NCI-H1930 (cell line): Measurements from ENCODE around the gene CWC27.
"Not testable (repeated sequence)": the region's sequence is repeated elsewhere in the genome, so short reads cannot be mapped to it uniquely, and the experiment has no call there.

Source experiments
- DNase-seq, 2 experiments: peaks; one replicate each; lab custom pipeline; 2025; lab: John Stamatoyannopoulos, UW

CWC27 gene

DNA sequence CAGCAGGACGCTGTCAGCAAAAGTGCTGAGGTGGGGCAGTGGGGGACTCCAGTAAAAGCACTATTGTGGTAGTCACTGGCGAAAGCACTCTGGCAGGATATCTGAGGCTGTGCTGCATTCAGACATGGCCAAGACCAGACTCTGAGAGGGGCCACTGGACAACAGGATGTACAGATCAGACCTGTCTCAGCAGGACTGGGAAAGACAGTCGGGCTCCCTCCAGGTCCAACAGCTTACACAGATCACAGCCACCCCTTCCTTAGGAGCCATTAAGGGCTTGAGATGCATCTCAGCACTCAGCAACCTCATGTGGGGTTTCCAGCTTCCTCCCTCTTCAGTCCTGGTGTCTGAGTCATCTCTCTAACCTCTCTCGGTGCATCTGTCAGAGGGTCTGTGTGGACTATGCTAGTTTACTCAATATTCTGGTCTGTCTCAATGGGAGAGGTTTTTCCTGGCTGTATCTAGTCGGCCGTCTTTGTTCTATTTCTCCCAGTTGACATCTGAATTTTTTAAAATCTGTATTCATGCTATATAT lies 154.5 kb downstream of the CWC27 start:
- DNase-seq: no peak

- DNase-seq: no peak
Measured at GRCh38 chr5:64925123-64925522, 156.4 kb downstream of the CWC27 start.

DNA sequence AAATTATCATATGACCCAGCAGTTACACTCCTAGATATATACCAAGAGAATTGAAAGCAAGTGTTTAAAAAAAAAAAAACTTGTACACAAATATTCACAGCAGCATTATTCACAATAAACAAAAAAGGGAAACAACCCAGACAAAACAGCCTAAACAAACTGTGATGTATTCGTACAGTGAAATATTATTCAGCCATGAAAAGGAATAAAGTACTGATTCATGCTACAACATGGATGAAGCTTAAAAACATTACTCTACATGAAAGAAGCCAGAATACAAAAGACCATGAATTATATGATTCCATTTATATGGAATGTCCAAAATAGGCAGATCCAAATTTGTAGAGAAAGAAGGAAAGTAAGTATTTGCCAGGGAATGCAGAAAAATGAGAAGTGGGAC lies 161.1 kb downstream of the CWC27 start:
- DNase-seq: no peak

- no peak for DNase-seq
Measured at GRCh38 chr5:64930672-64931318, 162.1 kb downstream of the CWC27 start.

DNA sequence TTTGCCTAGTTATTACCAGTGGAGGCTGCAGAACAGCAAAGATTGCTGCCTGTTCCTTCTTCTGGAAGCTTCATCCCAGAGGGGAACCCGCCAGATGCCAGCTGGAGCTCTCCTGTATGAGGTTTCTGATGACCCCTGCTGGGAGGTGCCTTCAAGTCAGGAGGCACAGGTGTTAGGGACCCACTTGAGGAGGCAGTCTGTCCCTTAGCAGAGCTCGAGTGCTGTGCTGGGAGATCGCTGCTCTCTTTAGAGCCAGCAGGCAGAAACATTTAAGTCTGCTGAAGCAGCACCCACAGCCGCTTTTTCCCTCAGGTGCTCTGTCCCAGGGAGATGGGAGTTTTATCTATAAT lies 170.7 kb downstream of the CWC27 start:
- not testable (repeated sequence) for DNase-seq

DNA sequence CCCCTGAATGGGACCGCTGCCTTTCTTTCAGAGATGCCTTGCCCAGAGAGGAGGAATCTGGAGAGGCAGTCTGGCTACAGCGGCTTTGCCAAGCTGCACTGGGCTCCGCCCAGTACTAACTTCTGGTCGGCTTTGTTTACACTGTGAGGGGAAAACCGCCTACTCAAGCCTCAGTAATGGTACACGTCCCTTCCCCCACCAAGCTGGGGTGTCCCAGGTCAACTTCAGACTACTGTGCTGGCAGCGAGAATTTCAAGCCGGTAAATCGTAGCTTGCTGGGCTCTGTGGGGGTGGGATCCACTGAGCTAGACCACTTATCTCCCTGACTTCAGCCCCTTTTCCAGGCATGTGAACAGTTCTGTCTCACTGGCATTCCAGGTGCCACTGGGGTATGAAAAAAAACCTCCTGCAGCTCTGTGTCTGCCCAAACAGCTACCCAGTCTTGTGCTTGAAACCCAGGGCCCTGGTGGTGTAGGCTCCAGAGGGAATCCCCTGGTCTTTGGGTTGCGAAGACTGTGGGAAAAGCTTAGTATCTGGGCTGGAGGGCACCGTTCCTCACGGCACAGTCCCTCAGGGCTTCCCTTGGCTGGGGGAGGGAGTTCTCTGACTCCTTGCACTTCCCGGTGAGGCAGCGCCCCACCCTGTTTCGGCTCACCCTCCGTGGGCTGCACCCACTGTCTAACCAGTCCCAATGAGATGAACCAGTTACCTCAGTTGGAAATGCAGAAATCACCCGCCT lies 171.2 kb downstream of the CWC27 start:
- no peak for DNase-seq

DNA sequence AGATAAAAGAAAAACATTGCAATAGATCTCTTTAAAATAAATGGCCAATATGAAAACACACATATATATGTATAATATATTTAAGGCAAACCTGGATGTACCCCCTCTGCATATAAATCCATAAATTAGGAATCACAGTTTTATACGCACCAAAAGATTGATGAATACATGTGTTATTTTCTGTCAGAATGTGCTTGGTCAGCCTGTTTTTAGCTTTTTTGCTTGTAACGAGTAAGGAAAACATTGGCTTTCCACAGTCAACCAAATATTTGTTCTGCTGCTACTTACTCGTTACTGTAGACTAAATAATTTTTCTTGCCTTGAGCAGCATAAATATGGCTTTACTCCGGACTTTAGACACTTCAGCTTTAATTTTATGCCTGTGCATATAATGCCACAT lies 173.7 kb downstream of the CWC27 start:
- no peak for DNase-seq

- no peak for DNase-seq
Measured at GRCh38 chr5:64944868-64945267, 176.1 kb downstream of the CWC27 start.

- DNase-seq: no peak
Measured at GRCh38 chr5:64947031-64947430, 178.3 kb downstream of the CWC27 start.

DNA sequence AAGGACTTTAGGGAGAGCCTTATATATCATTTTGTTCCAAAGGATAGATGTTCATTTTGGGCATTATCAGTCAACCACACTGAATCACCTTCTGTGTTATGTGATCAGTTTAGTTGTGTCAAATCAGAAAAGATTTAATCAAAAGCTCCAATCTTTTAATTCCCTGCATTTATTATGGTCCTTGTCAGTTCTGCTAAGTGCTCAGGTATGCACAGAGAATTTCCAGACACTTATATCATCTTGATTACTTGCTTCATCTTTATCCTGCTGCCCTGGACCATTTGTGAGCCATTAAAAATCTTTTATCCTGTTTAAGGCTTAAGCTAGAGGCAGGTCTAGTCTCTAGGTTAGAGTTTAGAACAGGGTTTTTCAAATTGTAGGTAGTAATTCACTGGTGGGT lies 179.1 kb downstream of the CWC27 start:
- DNase-seq: no peak

GRCh38 chr5:64949331-64949730 lies 180.6 kb downstream of the CWC27 start:
- no peak for DNase-seq

DNA sequence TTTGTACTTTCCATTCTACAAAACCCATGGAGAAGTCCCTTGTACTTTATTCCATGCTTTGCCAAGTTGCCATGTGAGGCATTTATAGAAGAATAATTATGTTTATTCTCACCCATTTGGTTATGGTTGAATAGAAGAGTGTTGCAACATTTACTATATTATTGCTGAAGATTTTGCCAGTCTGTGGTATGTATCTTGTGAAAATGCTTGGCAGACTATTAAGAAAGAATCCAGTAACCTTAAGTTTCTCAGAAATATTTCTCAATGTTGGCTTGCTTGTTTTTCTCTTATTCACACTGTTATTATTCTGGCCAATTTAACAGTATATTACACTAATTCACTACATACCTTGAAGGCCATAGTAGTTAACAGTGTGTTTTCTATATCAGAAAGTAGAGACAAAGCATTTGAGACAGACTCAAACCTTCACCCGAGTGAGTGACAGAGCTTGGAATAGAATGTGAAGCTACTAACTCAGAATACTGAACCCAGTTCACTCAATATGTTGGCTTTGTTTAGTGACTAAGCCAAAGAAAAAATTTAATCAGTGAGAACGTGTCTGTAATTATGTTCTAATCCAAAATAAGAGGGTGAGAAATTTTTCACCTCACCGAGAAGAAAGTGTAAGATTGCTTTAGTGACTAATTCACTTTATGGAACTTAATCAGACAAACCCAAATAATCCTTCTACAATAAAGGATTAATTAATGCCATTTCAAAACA lies 184.4 kb downstream of the CWC27 start:
- DNase-seq: no peak

DNA sequence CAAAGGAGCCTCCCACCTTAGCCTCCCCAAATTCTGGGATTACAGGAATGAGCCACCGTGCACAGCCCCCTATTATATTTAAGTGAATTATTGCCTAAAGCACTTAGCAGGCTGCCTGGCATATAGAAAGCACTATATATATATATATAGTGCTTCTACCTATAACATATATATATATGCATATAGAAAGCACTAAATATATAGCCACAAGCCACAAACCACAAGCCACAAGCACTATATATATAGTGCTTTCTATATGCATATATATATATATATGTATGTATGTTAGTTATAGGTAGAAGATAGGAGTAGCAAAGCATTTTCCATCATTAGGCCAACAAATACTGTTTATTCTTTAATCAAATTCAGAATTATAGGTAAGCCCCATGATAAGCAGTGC lies 185.8 kb downstream of the CWC27 start:
- no peak for DNase-seq

DNA sequence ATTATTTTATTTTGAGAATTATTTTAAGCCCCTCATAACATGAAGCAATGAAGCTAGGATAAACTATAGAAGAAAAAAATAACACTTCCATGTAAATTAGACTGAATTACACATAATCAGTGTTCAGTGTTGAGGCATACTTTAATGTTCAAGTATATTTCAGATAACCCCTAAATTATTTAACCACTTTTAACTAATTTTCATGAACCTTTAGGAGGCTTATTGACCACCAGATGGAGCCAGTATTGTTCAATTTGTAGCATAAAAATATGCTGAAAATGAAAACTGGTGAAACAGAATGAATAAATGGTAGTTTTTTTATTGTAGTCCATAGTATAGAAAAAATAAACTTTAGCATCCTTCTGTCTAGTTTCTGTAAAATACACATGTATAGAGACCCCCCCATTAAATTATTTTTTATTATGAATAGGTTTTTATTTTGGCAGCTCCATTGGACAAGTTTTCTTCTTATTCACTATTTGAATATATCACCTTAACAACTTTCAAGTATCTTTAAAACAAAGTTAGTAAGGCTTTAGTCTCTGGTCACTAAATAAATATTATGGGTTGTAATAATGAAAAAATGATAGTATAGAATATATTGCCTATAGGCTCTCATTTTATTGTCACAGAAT lies 190.1 kb downstream of the CWC27 start:
- no peak for DNase-seq

- no peak for DNase-seq
Measured at GRCh38 chr5:64963278-64963677, 194.5 kb downstream of the CWC27 start.

DNA sequence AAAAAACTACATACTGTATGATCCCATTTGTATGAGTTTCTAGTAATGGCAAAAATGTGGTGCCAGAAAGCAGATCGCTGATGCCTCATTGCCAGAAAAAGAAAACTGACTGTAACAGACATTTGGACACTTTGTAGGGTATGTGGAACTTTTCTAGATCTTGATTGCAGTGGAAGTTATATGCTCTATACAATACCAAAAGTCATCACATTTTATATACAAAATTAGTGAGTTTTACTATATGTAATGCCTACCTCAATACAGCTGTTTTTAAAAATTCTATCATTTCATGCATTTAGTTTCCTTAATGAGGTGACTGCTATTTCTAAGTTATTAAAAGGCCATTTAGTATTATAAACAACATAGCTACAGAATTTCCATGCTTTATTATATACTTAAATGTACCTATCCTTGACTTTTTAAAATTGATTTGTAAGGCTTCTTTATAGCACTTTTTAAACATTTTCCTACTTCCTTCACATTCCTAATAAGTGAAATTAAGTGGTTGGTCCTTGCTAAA lies 199.9 kb downstream of the CWC27 start:
- no peak for DNase-seq

DNA sequence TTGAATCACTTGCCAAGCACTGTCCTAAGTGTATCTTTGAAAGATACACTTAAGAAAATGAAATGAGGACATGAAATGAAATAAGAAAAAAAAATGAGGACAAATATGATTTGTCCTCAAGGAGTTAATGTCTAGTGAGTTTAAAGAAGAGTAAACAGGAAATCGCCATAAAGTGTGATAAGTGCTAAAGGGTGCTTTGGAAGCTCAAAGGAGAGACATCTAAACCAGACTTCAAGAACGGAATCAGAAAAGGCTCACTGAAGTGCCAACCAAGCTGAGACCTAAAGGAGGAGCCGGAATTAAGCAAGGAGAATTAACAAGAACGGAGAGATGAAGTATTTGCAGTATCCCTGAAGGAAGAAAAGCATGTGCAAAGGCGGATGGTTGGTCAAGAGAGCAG lies 200.8 kb downstream of the CWC27 start:
- no peak for DNase-seq

DNA sequence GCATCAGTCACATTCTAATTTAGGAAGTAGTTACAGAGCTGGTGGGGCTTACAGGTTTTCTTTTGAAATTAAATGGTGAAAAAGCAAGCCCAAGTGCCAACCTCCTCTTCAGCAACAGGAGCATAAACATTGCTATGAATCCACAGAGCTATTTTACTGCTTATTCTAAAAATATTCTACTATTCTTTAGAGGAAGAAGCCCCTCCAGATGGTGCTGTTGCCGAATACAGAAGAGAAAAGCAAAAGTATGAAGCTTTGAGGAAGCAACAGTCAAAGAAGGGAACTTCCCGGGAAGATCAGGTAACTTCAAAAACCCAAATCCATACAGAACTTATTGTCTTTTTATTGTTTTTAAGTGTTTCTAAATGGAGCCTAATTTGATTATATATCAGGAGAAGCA lies 202.8 kb downstream of the CWC27 start:
- no peak for DNase-seq

- DNase-seq: no peak
Measured at GRCh38 chr5:64971990-64972389, 203.3 kb downstream of the CWC27 start.

DNA sequence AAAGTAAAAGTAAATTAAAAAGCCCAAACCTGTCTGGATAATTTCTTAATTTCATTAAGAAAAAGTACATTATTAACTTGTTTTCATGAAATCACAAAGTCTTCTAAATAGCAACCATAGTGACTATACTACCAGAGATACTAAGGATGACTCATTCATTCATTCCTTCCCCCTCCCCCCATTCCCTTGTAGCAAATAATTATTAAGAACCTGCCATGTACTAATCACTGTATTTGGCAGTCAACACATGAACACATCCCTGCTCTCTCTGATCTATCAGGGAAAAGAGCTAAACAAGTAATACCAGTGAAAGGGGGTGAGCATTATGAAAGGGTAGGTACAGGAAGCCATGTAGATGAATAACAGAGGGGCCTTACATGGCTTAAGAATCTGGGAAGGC lies 203.9 kb downstream of the CWC27 start:
- no peak for DNase-seq

DNA sequence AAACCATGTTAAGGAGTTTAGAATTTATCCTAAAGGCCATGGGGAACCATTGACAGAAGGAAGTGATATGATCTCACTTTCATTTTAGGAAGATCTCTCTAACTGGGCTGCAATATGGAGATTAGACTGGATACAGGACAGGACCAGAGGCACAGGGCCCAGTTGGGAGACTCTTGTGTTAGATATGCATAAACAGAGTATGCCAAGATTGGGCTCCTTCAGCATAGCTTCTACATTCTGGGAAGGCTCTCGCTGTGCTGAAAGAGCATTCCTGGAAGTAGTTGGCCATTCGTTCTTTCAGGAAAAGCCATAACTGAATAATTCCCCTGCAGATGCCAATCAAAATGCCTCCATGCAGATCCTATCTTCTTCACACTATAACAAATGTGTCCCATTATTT lies 204.5 kb downstream of the CWC27 start:
- no peak for DNase-seq

- DNase-seq: no peak
Measured at GRCh38 chr5:64977779-64978178, 209.0 kb downstream of the CWC27 start.
